Non-pigmented ciliary epithelial cell (primary cell): ENCODE results near the gene OAF.
"Not testable (repeated sequence)": the region's sequence is repeated elsewhere in the genome, so short reads cannot be mapped to it uniquely, and the experiment has no call there.

ENCODE experiments used
- DNase-seq: peaks from one replicate; pipeline ENCODE4 v3.0.0-alpha.2; 2010; ENCODE audit warnings: low read depth

OAF gene

DNA sequence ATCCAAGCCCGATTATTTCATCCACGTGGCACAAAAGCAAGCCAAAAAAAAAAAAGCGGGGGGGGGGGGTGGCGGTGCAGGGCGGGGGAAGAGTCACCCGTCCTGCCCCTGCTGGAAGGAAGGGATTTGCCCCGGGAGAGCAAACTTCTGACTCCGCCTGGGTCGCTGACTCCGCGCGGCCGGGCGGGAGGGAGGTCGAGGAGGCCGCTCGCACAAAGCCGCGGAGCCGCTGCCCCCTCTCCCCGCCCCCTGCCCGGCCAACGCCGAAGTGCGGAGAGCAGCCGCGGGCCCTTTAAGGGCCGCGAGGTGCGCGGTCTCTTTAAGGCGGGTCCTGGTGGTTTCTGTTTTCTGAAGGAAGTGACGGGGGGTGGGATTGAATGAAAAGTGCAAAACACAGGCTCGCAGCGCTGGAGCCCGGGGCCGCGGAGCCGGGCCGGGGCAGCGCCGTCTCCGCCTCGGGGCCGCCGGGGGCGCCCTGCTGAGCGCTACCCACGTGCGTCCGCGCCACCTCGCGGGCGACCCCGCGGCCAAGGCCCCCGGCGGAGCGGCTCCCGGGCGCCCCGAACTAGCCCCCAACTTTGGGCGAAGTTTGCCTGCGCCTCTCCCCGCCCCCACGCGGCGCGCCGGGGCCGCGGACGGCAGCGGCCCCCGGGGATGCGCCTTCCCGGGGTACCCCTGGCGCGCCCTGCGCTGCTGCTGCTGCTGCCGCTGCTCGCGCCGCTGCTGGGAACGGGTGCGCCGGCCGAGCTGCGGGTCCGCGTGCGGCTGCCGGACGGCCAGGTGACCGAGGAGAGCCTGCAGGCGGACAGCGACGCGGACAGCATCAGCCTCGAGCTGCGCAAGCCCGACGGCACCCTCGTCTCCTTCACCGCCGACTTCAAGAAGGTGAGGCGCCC lies at the start of gene OAF:
Gene OAF, plus strand, starts transcription at position 407 of the 896 bp plus-strand sequence. Its CDS starts 248 bp downstream, at position 655.
- DNase-seq = peak; percentile 40

DNA sequence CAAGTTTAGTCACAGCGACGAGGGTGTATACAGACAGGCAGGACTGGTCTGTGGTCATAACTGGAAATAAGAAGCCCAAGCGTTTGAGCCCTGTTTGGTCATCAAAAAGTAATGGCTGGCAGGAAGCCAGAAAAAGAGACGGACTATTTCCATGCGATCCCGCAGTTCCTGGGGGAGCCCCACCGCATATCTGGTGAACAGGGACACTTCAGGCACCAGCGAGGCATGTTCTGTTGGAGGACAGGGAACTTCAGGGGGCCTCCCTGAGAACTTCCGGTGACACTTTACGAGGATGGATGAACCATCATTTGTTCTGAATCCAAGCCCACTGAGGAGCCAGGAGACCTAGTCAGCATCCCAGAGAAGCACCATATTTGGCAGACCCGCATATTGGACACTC lies 43.2 kb upstream of the OAF start:
- no peak for DNase-seq

DNA sequence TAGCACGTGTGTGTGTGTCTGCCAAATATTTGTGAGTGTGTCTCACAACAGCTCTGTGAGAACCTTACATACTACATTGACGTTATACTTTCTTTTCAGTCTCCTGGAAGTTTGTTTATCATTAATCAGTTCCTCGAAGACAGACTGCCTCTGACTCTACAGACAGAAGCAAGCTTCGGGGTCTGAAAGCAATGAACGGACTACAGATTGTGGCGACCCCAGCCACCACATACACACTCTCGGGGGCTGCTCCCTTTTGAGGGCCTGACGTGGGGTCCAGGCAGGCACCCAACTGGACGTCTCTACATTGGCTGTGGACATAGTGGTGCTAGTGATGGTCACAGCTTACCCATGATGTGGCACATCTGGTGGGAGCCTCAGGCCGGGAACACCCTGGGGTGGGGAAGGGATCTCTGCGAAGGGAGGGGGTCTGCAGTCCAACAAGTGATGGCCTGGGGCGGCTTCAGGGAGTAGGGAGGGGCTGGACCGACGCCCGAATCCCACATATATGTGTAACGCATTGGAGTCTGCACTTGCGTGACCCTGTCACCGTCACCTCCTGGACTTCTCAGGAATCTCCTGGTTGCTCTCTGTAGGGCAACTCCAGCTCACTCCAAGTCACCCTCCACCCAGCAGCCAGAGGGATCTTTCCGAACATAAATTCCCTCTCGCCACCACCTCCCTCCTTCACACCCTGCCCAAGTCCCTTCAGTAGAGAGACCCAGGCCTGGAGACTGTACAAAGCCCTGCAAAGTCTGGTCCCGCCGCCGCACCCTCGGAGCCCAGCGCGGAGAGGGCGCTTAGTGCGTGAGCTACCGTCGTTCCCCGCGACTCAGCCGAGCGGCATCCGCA lies 42.5 kb upstream of the OAF start:
- no peak for DNase-seq

GRCh38 chr11:120168960-120169681 lies 41.7 kb upstream of the OAF start:
- no peak for DNase-seq

DNA sequence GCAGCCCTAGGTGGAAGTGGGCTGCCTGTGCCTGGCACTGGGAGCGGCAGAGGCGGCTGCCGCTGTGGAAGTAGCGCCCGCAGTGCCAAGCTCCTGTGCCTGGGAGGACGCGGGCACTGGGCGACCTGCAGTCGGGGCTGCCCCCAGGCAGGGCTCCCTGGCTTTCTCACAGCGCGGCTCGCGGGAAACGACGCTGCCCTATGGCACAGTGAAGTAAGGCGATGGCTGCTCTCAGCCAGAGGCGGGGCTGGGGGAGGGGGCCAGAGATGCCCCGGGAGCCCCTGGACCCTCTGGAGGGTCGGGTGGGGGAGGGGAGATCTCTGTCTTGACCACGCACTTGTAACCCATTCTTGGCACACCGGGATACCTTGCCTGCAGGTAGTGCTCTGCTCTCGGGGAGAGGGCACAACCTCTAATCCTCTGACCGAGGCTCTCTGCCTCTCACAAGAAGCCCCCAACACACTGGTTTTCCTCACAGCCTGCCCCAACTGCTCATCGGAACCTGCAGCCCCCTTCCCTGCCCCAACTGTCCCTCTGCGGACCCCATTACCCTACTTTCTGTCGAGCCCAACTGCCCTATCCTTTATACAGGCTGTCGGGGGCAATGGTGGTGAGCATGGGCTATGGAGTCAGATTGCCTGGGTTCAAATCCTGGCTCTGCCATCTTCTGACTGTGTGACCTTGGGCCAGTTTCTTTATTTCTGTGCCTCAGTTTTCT lies 40.7 kb upstream of the OAF start:
- DNase-seq = no peak

DNA sequence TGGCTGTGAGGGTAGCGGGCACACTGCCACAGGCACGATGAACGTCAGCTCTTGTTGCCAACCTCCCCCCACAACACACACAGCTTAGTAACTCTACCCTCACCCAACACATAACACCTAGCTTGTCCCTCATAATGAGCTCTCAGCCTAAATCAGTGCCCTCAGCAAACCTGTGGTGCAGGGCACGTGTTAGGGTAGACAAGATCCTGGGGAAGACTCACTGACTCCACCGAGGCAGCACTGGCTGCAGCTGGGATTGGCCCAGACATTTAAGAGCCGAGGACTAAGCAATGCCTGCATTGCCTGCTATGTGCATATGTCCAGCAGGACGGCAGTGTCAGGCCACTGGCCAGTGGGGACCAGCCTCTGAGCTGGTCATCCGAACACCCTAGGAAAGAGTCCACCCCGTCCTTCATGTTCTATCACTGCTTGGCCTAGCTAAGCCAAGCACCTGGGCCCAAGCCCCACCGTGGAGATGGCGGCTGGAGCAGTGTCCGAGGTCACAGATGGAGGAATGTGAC lies 40.0 kb upstream of the OAF start:
- DNase-seq = no peak

GRCh38 chr11:120172054-120172911 lies 38.5 kb upstream of the OAF start:
- DNase-seq = no peak

GRCh38 chr11:120173019-120173705 lies 37.7 kb upstream of the OAF start:
- no peak for DNase-seq

GRCh38 chr11:120173807-120174206 lies 37.0 kb upstream of the OAF start:
- DNase-seq = no peak

- DNase-seq = no peak
Measured at GRCh38 chr11:120174866-120175265, 36.0 kb upstream of the OAF start.

GRCh38 chr11:120178561-120179056 lies 32.2 kb upstream of the OAF start:
- no peak for DNase-seq

DNA sequence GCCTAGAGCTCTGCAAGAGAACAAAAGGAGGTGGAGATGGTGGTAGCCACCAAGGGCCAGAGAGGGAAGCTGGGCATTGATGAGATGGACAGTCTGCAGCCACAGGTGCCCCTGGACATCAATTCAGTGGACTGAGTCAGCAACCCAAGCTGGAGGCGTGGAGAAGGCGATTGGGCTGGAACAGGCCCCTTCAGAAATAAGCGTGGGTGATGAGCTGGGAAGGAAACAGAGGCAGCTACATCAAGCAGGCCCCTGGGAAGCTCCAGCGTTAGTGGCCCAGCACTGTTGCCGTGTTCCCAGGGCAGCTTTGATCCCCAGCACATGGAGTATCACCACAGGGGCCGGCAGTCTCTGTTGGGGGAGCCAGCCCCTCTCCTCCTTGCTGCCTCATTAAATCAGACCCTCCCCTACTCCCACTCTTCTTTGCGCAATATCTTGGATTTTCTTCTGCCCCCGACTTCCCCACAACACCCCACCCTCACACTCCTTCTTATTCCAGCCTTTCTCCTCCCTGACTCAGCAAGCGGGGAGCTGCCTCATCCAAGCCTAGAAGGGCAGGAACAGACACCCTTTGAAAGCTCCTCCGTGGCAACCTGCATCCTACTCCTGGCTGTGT lies 31.7 kb upstream of the OAF start:
- no peak for DNase-seq

GRCh38 chr11:120180063-120180462 lies 30.8 kb upstream of the OAF start:
- not testable (repeated sequence) for DNase-seq

- no peak for DNase-seq
Measured at GRCh38 chr11:120180551-120181232, 30.1 kb upstream of the OAF start.

GRCh38 chr11:120181376-120181975 lies 29.4 kb upstream of the OAF start:
- no peak for DNase-seq

GRCh38 chr11:120182372-120182771 lies 28.5 kb upstream of the OAF start:
- DNase-seq = no peak

GRCh38 chr11:120182790-120183491 lies 27.9 kb upstream of the OAF start:
- no peak for DNase-seq
